ENCODE results near the gene CATSPERZ.

The CATSPERZ gene

GRCh38 chr11:64259533-64260067 is 40.6 kb upstream of the CATSPERZ start:
- no peak for DNase-seq (ENCODE audit: low read depth)
- no peak for TF ChIP-seq CTCF (IDR thresholded peaks at IDR 0.05; ENCODE audit: control insufficient read depth, extremely low read depth, insufficient read depth)
- H3K4me3 ChIP-seq (ENCODE audit: low read depth, low read length) = no peak overlapping the region

- H3K4me3 ChIP-seq (ENCODE audit: low read depth, low read length) = no peak overlapping the region
- DNase-seq (ENCODE audit: low read depth) = no peak
- no peak for TF ChIP-seq CTCF (IDR thresholded peaks at IDR 0.05; ENCODE audit: control insufficient read depth, extremely low read depth, insufficient read depth)
Measured at GRCh38 chr11:64260147-64260708, 39.9 kb upstream of the CATSPERZ start.

- TF ChIP-seq CTCF (IDR thresholded peaks at IDR 0.05; ENCODE audit: control insufficient read depth, extremely low read depth, insufficient read depth) = no peak
- DNase-seq (ENCODE audit: low read depth) = no peak
- H3K4me3 ChIP-seq (ENCODE audit: low read depth, low read length) = no peak overlapping the region
Measured at GRCh38 chr11:64261556-64262080, 38.5 kb upstream of the CATSPERZ start.

- no peak for TF ChIP-seq CTCF (IDR thresholded peaks at IDR 0.05; ENCODE audit: control insufficient read depth, extremely low read depth, insufficient read depth)
- DNase-seq (ENCODE audit: low read depth) = no peak
- no peak overlapping the region for H3K4me3 ChIP-seq (ENCODE audit: low read depth, low read length)
Measured at GRCh38 chr11:64262271-64263002, 37.7 kb upstream of the CATSPERZ start.

- no peak overlapping the region for H3K4me3 ChIP-seq (ENCODE audit: low read depth, low read length)
- TF ChIP-seq CTCF (IDR thresholded peaks at IDR 0.05; ENCODE audit: control insufficient read depth, extremely low read depth, insufficient read depth) = no peak
- DNase-seq (ENCODE audit: low read depth) = no peak
Measured at GRCh38 chr11:64263021-64263946, 36.9 kb upstream of the CATSPERZ start.

GRCh38 chr11:64263947-64264317 is 36.2 kb upstream of the CATSPERZ start:
- no peak overlapping the region for H3K4me3 ChIP-seq (ENCODE audit: low read depth, low read length)
- no peak for DNase-seq (ENCODE audit: low read depth)
- TF ChIP-seq CTCF (IDR thresholded peaks at IDR 0.05; ENCODE audit: control insufficient read depth, extremely low read depth, insufficient read depth) = no peak
